Measurements from ENCODE around the gene SDC3. TPM values are rescaled to one million over a fixed set of nuclear protein-coding genes. Genes with fewer than 3 reads are reported as not detected.
"Not testable (repeated sequence)": the region's sequence is repeated elsewhere in the genome, so short reads cannot be mapped to it uniquely, and the experiment has no call there.

Gene SDC3
- total RNA-seq, 1 experiment from 2014 or later = 10.0 TPM

GRCh38 chr1:30940541-30940940, 32.0 kb upstream of the SDC3 start:
- no peak overlapping the region for H3K9ac ChIP-seq (ENCODE audit: low read length)
- H3K27me3 ChIP-seq (ENCODE audit: low read length) = no peaks in the 10 kb centered on the region
- H3K4me3 ChIP-seq (ENCODE audit: low read length) = no peak overlapping the region
- intact Hi-C loops (cut with micrococcal nuclease) = no loop called here
- TF ChIP-seq EZH2phosphoT487 (IDR thresholded peaks at IDR 0.05; ENCODE audit: borderline replicate concordance, low read length) (no peak), EZH2 (IDR thresholded peaks at IDR 0.05; ENCODE audit: low read length, unreplicated experiment) (no peak), CTCF (conservative IDR thresholded peaks at IDR 0.05; ENCODE audit: low read depth, low read length) (no peak)
- H4K20me1 ChIP-seq (ENCODE audit: low read length) = no peaks in the 10 kb centered on the region
- no peak for DNase-seq
- no peaks in the 10 kb centered on the region for H3F3A ChIP-seq (ENCODE audit: low read length, unreplicated experiment)
- H2AFZ ChIP-seq (ENCODE audit: low read length) = no peak overlapping the region
- ChIA-PET POLR2A (ENCODE audit: unreplicated experiment) (no interaction called here), CTCF (no interaction called here)
- H3K4me1 ChIP-seq (ENCODE audit: insufficient read depth, low read length) = no peaks in the 10 kb centered on the region
- H3K36me3 ChIP-seq (ENCODE audit: low read depth, low read length) = peaks cover 66% of the 10 kb centered on the region
- no peaks in the 10 kb centered on the region for H3K9me2 ChIP-seq (replicated peaks; ENCODE audit: low read length)
- no TSS peak for BruUV-seq (replicated peaks)
- no peaks in the 10 kb centered on the region for H3K79me2 ChIP-seq (ENCODE audit: low read length)
- H3K9me3 ChIP-seq (ENCODE audit: low read length) = no peaks in the 10 kb centered on the region
- H3K4me2 ChIP-seq (ENCODE audit: low read length) = no peak overlapping the region
- no peak overlapping the region for H3K27ac ChIP-seq (ENCODE audit: low read length)
- no peak for ATAC-seq

- ATAC-seq = no peak
- Histone ChIP-seq H3K9me2 (replicated peaks; ENCODE audit: low read length) (no peaks in the 10 kb centered on the region), H3K36me3 (ENCODE audit: low read depth, low read length) (peaks cover 53% of the 10 kb centered on the region), H4K20me1 (ENCODE audit: low read length) (no peaks in the 10 kb centered on the region; the same call in 1 of the 2 replicates), H3K4me3 (ENCODE audit: low read length) (no peak overlapping the region), H3K9me3 (ENCODE audit: low read length) (no peaks in the 10 kb centered on the region), H2AFZ (ENCODE audit: low read length) (no peak overlapping the region), H3K27ac (ENCODE audit: low read length) (no peak overlapping the region), H3K4me1 (ENCODE audit: insufficient read depth, low read length) (peaks cover 10% of the 10 kb centered on the region; the same call in 1 of the 2 replicates), H3K27me3 (ENCODE audit: low read length) (no peaks in the 10 kb centered on the region), H3F3A (ENCODE audit: low read length, unreplicated experiment) (no peaks in the 10 kb centered on the region), H3K9ac (ENCODE audit: low read length) (no peak overlapping the region), H3K79me2 (ENCODE audit: low read length) (no peaks in the 10 kb centered on the region), H3K4me2 (ENCODE audit: low read length) (no peak overlapping the region)
- ChIA-PET CTCF (no interaction called here), POLR2A (ENCODE audit: unreplicated experiment) (no interaction called here)
- intact Hi-C loops (cut with micrococcal nuclease) = no loop called here
- BruUV-seq (replicated peaks) = no TSS peak
- TF ChIP-seq EZH2phosphoT487 (IDR thresholded peaks at IDR 0.05; ENCODE audit: borderline replicate concordance, low read length) = no peak
- no peak for TF ChIP-seq CTCF (conservative IDR thresholded peaks at IDR 0.05; ENCODE audit: low read depth, low read length)
- TF ChIP-seq EZH2 (IDR thresholded peaks at IDR 0.05; ENCODE audit: low read length, unreplicated experiment) = no peak
- DNase-seq = no peak
Observed at GRCh38 chr1:30936541-30937171, 28.1 kb upstream of the SDC3 start.

- H3K36me3 ChIP-seq (ENCODE audit: low read depth, low read length) = peaks cover 44% of the 10 kb centered on the region
- not testable (repeated sequence) for H2AFZ ChIP-seq (ENCODE audit: low read length)
Observed at GRCh38 chr1:30935758-30936157, 27.2 kb upstream of the SDC3 start.

More at GRCh38 chr1:30935758-30936157, 27.2 kb upstream of the SDC3 start:
- H4K20me1 ChIP-seq (ENCODE audit: low read length); H3F3A ChIP-seq (ENCODE audit: low read length, unreplicated experiment); H3K4me3 ChIP-seq (ENCODE audit: low read length); H3K27me3 ChIP-seq (ENCODE audit: low read length); CTCF ChIA-PET; ATAC-seq; H3K79me2 ChIP-seq (ENCODE audit: low read length); H3K4me2 ChIP-seq (ENCODE audit: low read length); POLR2A ChIA-PET (ENCODE audit: unreplicated experiment); intact Hi-C loops (cut with micrococcal nuclease); H3K27ac ChIP-seq (ENCODE audit: low read length); DNase-seq; H3K9me3 ChIP-seq (ENCODE audit: low read length); BruUV-seq (replicated peaks); H3K9ac ChIP-seq (ENCODE audit: low read length); H3K4me1 ChIP-seq (ENCODE audit: insufficient read depth, low read length); H3K9me2 ChIP-seq (replicated peaks; ENCODE audit: low read length): not testable (repeated sequence)
